Neural crest cell (in vitro differentiated cells): ENCODE measurements around the gene SMCO4. TPM values are rescaled to one million over a fixed set of nuclear protein-coding genes. Genes with fewer than 3 reads are reported as not detected.

Experiments
- DNase-seq: peaks from one replicate; pipeline ENCODE4 v3.0.0; 2021; ENCODE audit warnings: low read depth, mixed read lengths, low spot score
- H3K27ac Mint-ChIP-seq: one replicate; pipeline ENCODE4 v1.8.0; 2021; ENCODE audit warnings: mild to moderate bottlenecking, mixed read lengths; ENCODE audit not compliant: unreplicated experiment
- H3K27me3 Mint-ChIP-seq: 2 replicates; pipeline ENCODE4 v1.8.0; 2021; ENCODE audit warnings: low read depth, mild to moderate bottlenecking, mixed read lengths
- H3K36me3 Mint-ChIP-seq: 2 replicates; pipeline ENCODE4 v1.8.0; 2021; ENCODE audit warnings: low read depth, mild to moderate bottlenecking, mixed read lengths
- H3K4me1 Mint-ChIP-seq: 2 replicates; pipeline ENCODE4 v1.8.0; 2021; ENCODE audit warnings: mixed read lengths
- H3K4me3 Mint-ChIP-seq: one replicate; pipeline ENCODE4 v1.8.0; 2021; ENCODE audit warnings: mild to moderate bottlenecking, mixed read lengths
- H3K9me3 Mint-ChIP-seq: 2 replicates; pipeline ENCODE4 v1.8.0; 2021; ENCODE audit warnings: mixed read lengths
- total RNA-seq: library from RNA; stranded (reverse); gene quantifications from 2 replicates; pipeline ENCODE4 v1.2.1, GENCODE V29; 2021
- TF ChIP-seq, protein P1 (sequence below): fragments of 200-600 bp; sonication (generic); conservative IDR thresholded peaks from 2 replicates; pipeline ENCODE4 v1.5.0; 2021; ENCODE audit warnings: antibody characterized with exemption, mild to moderate bottlenecking

The SMCO4 gene
- total RNA-seq, 1 donor from 2014 or later, result 23.1 TPM

DNA sequence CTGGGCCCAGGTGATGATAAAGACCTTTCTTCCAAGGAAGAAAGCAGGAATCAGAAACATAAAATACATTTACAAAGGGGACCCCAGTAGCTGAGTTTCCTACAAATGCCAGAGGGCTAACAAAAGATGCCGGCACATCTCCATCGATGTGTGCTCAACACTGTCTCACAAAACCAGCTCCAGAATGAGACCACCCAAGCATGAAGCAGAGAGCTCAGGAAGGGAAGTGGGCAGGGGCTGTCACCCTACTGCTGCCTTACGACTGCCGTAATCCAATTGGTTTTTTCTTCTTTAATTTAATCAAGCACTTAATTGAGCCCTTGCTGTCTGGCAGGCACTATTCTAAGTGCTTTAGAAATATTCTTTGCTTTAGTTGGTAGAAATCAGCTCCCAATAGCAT, 26.1 kb downstream of the SMCO4 start:
- no peak overlapping the region for H3K27ac Mint-ChIP-seq
- no peak overlapping the region for H3K4me3 Mint-ChIP-seq
- DNase-seq, result no peak
- H3K9me3 Mint-ChIP-seq, result no peaks in the 10 kb centered on the region
- no peaks in the 10 kb centered on the region for H3K27me3 Mint-ChIP-seq
- no peaks in the 10 kb centered on the region for H3K36me3 Mint-ChIP-seq
- H3K4me1 Mint-ChIP-seq, result peaks cover 29% of the 10 kb centered on the region
- TF ChIP-seq, protein P1, sequence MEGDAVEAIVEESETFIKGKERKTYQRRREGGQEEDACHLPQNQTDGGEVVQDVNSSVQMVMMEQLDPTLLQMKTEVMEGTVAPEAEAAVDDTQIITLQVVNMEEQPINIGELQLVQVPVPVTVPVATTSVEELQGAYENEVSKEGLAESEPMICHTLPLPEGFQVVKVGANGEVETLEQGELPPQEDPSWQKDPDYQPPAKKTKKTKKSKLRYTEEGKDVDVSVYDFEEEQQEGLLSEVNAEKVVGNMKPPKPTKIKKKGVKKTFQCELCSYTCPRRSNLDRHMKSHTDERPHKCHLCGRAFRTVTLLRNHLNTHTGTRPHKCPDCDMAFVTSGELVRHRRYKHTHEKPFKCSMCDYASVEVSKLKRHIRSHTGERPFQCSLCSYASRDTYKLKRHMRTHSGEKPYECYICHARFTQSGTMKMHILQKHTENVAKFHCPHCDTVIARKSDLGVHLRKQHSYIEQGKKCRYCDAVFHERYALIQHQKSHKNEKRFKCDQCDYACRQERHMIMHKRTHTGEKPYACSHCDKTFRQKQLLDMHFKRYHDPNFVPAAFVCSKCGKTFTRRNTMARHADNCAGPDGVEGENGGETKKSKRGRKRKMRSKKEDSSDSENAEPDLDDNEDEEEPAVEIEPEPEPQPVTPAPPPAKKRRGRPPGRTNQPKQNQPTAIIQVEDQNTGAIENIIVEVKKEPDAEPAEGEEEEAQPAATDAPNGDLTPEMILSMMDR, result no peak

DNA sequence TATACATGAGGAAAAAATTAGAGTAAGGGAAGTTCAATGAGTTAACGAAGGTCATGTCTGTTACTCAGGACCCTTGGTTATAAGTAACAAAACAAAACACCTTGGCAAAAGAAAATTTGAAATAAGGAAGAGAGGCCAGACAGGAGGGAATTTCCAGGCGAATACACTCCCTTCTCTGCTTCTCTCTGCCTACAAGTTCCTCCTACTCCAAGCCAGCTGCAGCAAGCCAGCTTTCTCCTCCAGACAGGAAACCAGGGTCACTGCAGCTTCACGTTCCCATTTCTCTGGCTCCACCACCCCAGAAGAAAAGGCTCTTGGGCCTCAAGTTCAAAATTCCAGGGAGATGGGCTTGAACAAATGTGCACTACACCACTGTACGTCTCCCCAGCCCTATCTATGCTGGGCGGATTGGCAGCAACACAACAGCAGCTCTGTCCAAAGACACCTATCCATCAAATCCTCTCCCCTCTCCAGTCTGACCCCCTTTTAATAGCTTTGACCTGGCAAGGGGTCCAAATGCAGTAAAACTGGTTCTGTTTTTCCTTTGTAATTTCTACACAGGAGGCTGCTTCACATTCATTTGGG, 27.7 kb downstream of the SMCO4 start:
- H3K9me3 Mint-ChIP-seq, result no peaks in the 10 kb centered on the region
- no peak for DNase-seq
- no peaks in the 10 kb centered on the region for H3K36me3 Mint-ChIP-seq
- peaks cover 29% of the 10 kb centered on the region for H3K4me1 Mint-ChIP-seq
- H3K27ac Mint-ChIP-seq, result no peak overlapping the region
- no peaks in the 10 kb centered on the region for H3K27me3 Mint-ChIP-seq
- TF ChIP-seq, protein P1, result no peak
- no peak overlapping the region for H3K4me3 Mint-ChIP-seq

DNA sequence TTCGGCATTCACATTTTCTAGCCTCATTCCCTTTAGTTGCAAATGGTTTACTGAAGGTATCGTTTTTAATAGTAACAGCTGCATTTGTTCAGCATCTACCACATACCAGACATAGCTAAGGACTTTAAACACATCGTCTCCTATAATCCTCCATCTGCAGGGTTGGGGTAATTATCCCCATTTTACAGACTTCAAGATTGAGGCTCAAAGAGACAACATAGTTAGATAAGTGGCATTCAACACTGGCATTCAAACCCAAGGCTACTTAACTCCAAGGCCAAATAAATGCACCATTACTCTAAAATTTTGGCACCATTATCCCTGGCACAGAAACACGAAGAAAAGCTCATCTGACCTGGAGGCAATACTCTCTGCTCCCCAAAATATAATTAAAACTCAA, 28.5 kb downstream of the SMCO4 start:
- H3K27ac Mint-ChIP-seq, result no peak overlapping the region
- peaks cover under 1% of the 10 kb centered on the region for H3K9me3 Mint-ChIP-seq
- no peak for DNase-seq
- H3K4me1 Mint-ChIP-seq, result peaks cover 26% of the 10 kb centered on the region
- H3K27me3 Mint-ChIP-seq, result no peaks in the 10 kb centered on the region
- TF ChIP-seq, protein P1, result no peak
- H3K36me3 Mint-ChIP-seq, result peaks cover 2% of the 10 kb centered on the region
- no peak overlapping the region for H3K4me3 Mint-ChIP-seq

DNA sequence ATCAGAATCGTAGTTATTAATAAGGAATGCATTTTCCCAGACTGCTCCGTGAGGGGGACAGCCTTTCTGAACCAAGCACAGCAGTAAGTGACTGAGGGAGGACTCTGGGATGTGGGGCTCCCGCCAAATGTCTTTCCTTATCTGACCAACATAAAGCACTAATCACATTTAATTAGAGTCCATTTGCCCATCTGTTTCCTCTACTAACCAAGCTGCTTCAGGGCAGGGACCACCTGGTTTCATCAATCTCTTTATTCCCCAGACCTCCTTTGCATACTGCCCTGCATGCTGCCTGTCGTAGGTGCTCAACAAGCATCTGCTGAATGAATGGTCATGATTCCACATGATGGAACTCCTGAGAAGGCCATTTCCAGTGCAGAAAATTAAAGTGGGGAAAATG, 29.4 kb downstream of the SMCO4 start:
- Mint-ChIP-seq H3K27me3 (no peaks in the 10 kb centered on the region), H3K4me1 (peaks cover 18% of the 10 kb centered on the region), H3K36me3 (peaks cover 9% of the 10 kb centered on the region), H3K4me3 (no peak overlapping the region), H3K9me3 (peaks cover 7% of the 10 kb centered on the region), H3K27ac (no peak overlapping the region)
- DNase-seq, result no peak
- TF ChIP-seq, protein P1, result no peak

DNA sequence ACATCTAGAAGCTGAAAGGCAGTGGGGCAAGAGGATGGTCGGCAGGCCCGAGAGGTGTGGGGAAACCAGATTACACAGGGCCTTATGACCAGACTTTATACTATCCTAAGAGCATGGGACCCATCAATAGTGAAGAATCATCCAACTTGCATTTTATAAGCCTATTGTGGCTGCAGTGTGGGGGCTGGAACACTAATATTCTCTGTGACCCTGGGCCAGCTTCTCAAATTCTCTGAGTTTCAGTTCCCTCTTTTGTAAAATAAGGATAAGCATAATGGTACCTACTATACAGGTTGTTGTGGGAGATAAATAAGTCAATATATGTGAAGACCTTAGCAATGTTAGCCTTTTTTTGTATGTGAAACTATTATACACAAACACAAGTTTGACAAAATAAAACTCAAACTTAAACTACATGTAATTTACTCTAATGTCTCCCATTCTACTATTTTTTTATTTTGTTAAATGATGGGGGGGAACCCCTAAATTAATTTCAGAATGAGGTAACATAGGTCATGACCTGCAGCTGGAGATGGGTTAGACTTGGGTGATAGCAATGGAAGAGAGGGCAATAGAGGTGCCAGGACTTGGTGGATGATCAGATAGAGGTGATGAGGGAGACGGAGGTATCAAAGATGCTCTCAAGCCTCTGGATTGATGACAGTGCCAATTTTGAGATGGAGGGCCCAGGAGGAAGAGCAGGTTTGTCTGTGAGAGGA, 30.1 kb downstream of the SMCO4 start:
- DNase-seq, result no peak
- peaks cover 11% of the 10 kb centered on the region for H3K9me3 Mint-ChIP-seq
- H3K27me3 Mint-ChIP-seq, result no peaks in the 10 kb centered on the region
- no peak overlapping the region for H3K27ac Mint-ChIP-seq
- TF ChIP-seq, protein P1, result no peak
- peaks cover 18% of the 10 kb centered on the region for H3K4me1 Mint-ChIP-seq
- no peak overlapping the region for H3K4me3 Mint-ChIP-seq
- H3K36me3 Mint-ChIP-seq, result peaks cover 15% of the 10 kb centered on the region
